Neural progenitor cell (in vitro differentiated cells): Measurements from ENCODE around the gene LRFN2.

Experiments
- EZH2 ChIP-seq: fragments of 200-600 bp; sonication (generic); IDR thresholded peaks from 2 replicates; pipeline ENCODE4 v1.6.1; 2017; ENCODE audit warnings: antibody characterized with exemption, mild to moderate bottlenecking, moderate library complexity
- TF ChIP-seq, protein P1 (sequence below): fragments of 200-600 bp; sonication (generic); IDR thresholded peaks from 2 replicates; pipeline ENCODE4 v1.5.1; 2017; ENCODE audit warnings: antibody characterized with exemption, mild to moderate bottlenecking

DNA sequence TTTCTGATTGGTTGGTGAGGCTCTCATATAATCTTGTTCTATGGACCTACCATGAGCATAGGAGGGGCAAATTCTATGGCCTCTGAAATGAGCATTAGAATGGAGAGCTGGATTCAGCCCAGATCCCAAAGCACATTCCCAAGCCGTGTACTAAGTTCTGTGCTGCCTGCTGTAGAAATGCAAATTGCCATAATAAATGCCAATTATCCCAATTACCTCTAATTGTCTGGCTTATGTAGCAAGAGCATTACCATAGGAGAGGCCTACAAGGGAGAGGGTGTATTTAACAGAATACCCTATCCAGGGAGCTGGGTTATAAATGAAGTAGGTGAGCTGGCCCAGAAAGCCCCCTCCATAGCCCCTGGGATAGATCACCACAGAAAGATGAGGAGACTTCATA, 126.8 kb downstream of the LRFN2 start:
- TF ChIP-seq, protein P1, sequence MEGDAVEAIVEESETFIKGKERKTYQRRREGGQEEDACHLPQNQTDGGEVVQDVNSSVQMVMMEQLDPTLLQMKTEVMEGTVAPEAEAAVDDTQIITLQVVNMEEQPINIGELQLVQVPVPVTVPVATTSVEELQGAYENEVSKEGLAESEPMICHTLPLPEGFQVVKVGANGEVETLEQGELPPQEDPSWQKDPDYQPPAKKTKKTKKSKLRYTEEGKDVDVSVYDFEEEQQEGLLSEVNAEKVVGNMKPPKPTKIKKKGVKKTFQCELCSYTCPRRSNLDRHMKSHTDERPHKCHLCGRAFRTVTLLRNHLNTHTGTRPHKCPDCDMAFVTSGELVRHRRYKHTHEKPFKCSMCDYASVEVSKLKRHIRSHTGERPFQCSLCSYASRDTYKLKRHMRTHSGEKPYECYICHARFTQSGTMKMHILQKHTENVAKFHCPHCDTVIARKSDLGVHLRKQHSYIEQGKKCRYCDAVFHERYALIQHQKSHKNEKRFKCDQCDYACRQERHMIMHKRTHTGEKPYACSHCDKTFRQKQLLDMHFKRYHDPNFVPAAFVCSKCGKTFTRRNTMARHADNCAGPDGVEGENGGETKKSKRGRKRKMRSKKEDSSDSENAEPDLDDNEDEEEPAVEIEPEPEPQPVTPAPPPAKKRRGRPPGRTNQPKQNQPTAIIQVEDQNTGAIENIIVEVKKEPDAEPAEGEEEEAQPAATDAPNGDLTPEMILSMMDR: no peak
- TF ChIP-seq EZH2: no peak
